DMS114 treated with DMSO at 0.1 percent for 48 hours (cell line): ENCODE measurements around the gene RGCC.

ENCODE experiments used
- DNase-seq: peaks from one replicate; lab custom pipeline; 2025; ENCODE audit not compliant: unreplicated experiment; lab: John Stamatoyannopoulos, UW

Gene RGCC

GRCh38 chr13:41452462-41452861 is 4.9 kb upstream of the RGCC start:
- DNase-seq: no peak

- DNase-seq: no peak
Observed at GRCh38 chr13:41453620-41454019, 3.7 kb upstream of the RGCC start.

- DNase-seq: no peak
Observed at GRCh38 chr13:41454170-41454569, 3.2 kb upstream of the RGCC start.

GRCh38 chr13:41455725-41456419 is 1.5 kb upstream of the RGCC start:
- DNase-seq: no peak

- no peak for DNase-seq
Observed at GRCh38 chr13:41457589-41458186, 338 bp downstream of the RGCC start.

GRCh38 chr13:41458187-41458760 is 924 bp downstream of the RGCC start:
- DNase-seq: no peak

- DNase-seq: no peak
Observed at GRCh38 chr13:41458761-41459431, 1.5 kb downstream of the RGCC start.

GRCh38 chr13:41459432-41460073 is 2.2 kb downstream of the RGCC start:
- no peak for DNase-seq

- no peak for DNase-seq
Observed at GRCh38 chr13:41460074-41460465, 2.7 kb downstream of the RGCC start.

GRCh38 chr13:41460930-41461329 is 3.6 kb downstream of the RGCC start:
- no peak for DNase-seq

GRCh38 chr13:41461527-41462139 is 4.3 kb downstream of the RGCC start:
- DNase-seq: no peak

GRCh38 chr13:41462427-41462826 is 5.1 kb downstream of the RGCC start:
- no peak for DNase-seq

- DNase-seq: no peak
Observed at GRCh38 chr13:41463838-41464602, 6.7 kb downstream of the RGCC start.

- DNase-seq: no peak
Observed at GRCh38 chr13:41465241-41465847, 8.0 kb downstream of the RGCC start.

GRCh38 chr13:41465898-41466320 is 8.6 kb downstream of the RGCC start:
- no peak for DNase-seq

- DNase-seq: no peak
Observed at GRCh38 chr13:41467425-41467945, 10.1 kb downstream of the RGCC start.

GRCh38 chr13:41468631-41469030 is 11.3 kb downstream of the RGCC start:
- no peak for DNase-seq

- no peak for DNase-seq
Observed at GRCh38 chr13:41470196-41470595, 12.8 kb downstream of the RGCC start.

GRCh38 chr13:41471785-41472184 is 14.4 kb downstream of the RGCC start:
- DNase-seq: no peak

- no peak for DNase-seq
Observed at GRCh38 chr13:41487222-41487621, 29.9 kb downstream of the RGCC start.
